Amniotic stem cell (primary cell): ENCODE measurements around the gene STK16.
"Not testable (repeated sequence)": the region's sequence is repeated elsewhere in the genome, so short reads cannot be mapped to it uniquely, and the experiment has no call there.

Source experiments
- DNase-seq: peaks from one replicate; lab custom pipeline; 2025; lab: John Stamatoyannopoulos, UW

The STK16 gene

GRCh38 chr2:219245148-219245898 is at the start of gene STK16, which contains the start of gene GLB1L:
STK16 (plus strand) TSS chr2:219245479; CDS start chr2:219246000, 521 bp downstream.
GLB1L (minus strand) TSS chr2:219245444; CDS start chr2:219243573, 1,871 bp downstream.
- DNase-seq, result peak; percentile 67

- no peak for DNase-seq
Measured at GRCh38 chr2:219197388-219197787, 47.9 kb upstream of the STK16 start.

- DNase-seq, result no peak
Measured at GRCh38 chr2:219198974-219199373, 46.3 kb upstream of the STK16 start.

GRCh38 chr2:219199470-219200211 is 45.6 kb upstream of the STK16 start:
- DNase-seq, result no peak

- DNase-seq, result not testable (repeated sequence)
Measured at GRCh38 chr2:219200502-219201326, 44.6 kb upstream of the STK16 start.

- DNase-seq, result not testable (repeated sequence)
Measured at GRCh38 chr2:219201331-219201730, 43.9 kb upstream of the STK16 start.

GRCh38 chr2:219204425-219205164 is 40.7 kb upstream of the STK16 start:
- no peak for DNase-seq

GRCh38 chr2:219205165-219205538 is 40.1 kb upstream of the STK16 start:
- no peak for DNase-seq

- no peak for DNase-seq
Measured at GRCh38 chr2:219205981-219206327, 39.3 kb upstream of the STK16 start.

- DNase-seq, result peak; percentile 86
Measured at GRCh38 chr2:219206328-219207133, 38.7 kb upstream of the STK16 start, which contains the start of gene ZFAND2B. ZFAND2B (plus strand) TSS chr2:219206782; CDS start chr2:219206988, 206 bp downstream.

GRCh38 chr2:219207134-219207883 is 38.0 kb upstream of the STK16 start:
- peak; percentile 59 for DNase-seq

GRCh38 chr2:219207884-219208740 is 37.2 kb upstream of the STK16 start:
- DNase-seq, result no peak

- DNase-seq, result no peak
Measured at GRCh38 chr2:219209236-219210195, 35.8 kb upstream of the STK16 start.

- no peak for DNase-seq
Measured at GRCh38 chr2:219210196-219210885, 34.9 kb upstream of the STK16 start.

GRCh38 chr2:219210886-219211362 is 34.4 kb upstream of the STK16 start:
- no peak for DNase-seq

GRCh38 chr2:219213026-219213415 is 32.3 kb upstream of the STK16 start:
- DNase-seq, result no peak

GRCh38 chr2:219213486-219214071 is 31.7 kb upstream of the STK16 start:
- DNase-seq, result no peak
